HEK293 (cell line): Measurements from ENCODE around the gene ST7.
"Not testable (repeated sequence)": the region's sequence is repeated elsewhere in the genome, so short reads cannot be mapped to it uniquely, and the experiment has no call there.

Experiments used
- CTCF ChIA-PET: fragments of 350-600 bp; formaldehyde crosslinking; extraction: SDS; loops from one replicate; lab custom pipeline; 2021; ENCODE audit warnings: antibody characterized with exemption; lab: Yijun Ruan, JAX
- POLR2A ChIA-PET: fragments of 300-600 bp; formaldehyde crosslinking; extraction: SDS; loops from one replicate; lab custom pipeline; 2020; ENCODE audit warnings: antibody characterized with exemption, inconsistent platforms; lab: Yijun Ruan, JAX
- H3K27ac ChIP-seq: fragments of 200-500 bp; sonication (Bioruptor generic); 2 replicates; pipeline ENCODE4 v1.5.1; 2014; ENCODE audit warnings: low read depth, low read length, control low read depth, inconsistent platforms; ENCODE audit errors: extremely low read depth
- H3K36me3 ChIP-seq, 2 experiments: fragments of 200-500 bp in 1 of 2; sonication (Bioruptor generic) in 1 of 2; 1 replicate in 1 of 2; 2 replicates in 1 of 2; pipeline ENCODE4 v1.5.1; 2014 to 2017; ENCODE audit warnings: inconsistent platforms in 2 of 2, low read length in 2 of 2; ENCODE audit not compliant: control insufficient read depth in 2 of 2, insufficient read depth in 1 of 2
- H3K4me1 ChIP-seq: fragments of 200-500 bp; sonication (Bioruptor generic); 2 replicates; pipeline ENCODE4 v1.5.1; 2014; ENCODE audit warnings: mild to moderate bottlenecking, low read length, inconsistent platforms; ENCODE audit not compliant: control insufficient read depth, insufficient read depth
- H3K4me3 ChIP-seq: 2 replicates; pipeline ENCODE4 v1.5.1; 2011; ENCODE audit warnings: low read depth, mild to moderate bottlenecking, control low read depth, low read length, moderate library complexity
- H3K9me3 ChIP-seq: fragments of 200-500 bp; sonication (Bioruptor generic); 2 replicates; pipeline ENCODE4 v1.5.1; 2014; ENCODE audit warnings: low read depth, low read length, inconsistent platforms; ENCODE audit not compliant: control insufficient read depth, insufficient read depth
- EGR2 ChIP-seq: fragments of 450-650 bp; formaldehyde crosslinking; IDR thresholded peaks from 2 replicates; pipeline ENCODE4 v1.5.1; 2016; ENCODE audit warnings: low read depth, missing biosample characterization, missing genetic modification characterization
- YY1 ChIP-seq: fragments of 450-650 bp; formaldehyde crosslinking; IDR thresholded peaks from 2 replicates; pipeline ENCODE4 v1.5.1; 2018; ENCODE audit warnings: missing biosample characterization, missing genetic modification characterization
- YY2 ChIP-seq: fragments of 450-650 bp; formaldehyde crosslinking; IDR thresholded peaks from 2 replicates; pipeline ENCODE4 v1.5.1; 2016; ENCODE audit warnings: missing biosample characterization, missing genetic modification characterization
- ZFHX2 ChIP-seq: fragments of 450-650 bp; formaldehyde crosslinking; conservative IDR thresholded peaks from 2 replicates; pipeline ENCODE4 v1.5.1; 2016; ENCODE audit warnings: missing biosample characterization, missing genetic modification characterization
- ZFP41 ChIP-seq: fragments of 450-650 bp; formaldehyde crosslinking; IDR thresholded peaks from 2 replicates; pipeline ENCODE4 v1.5.1; 2016; ENCODE audit warnings: missing biosample characterization, missing genetic modification characterization, borderline replicate concordance
- ZIC2 ChIP-seq: fragments of 450-650 bp; formaldehyde crosslinking; IDR thresholded peaks from 2 replicates; pipeline ENCODE4 v1.5.1; 2016; ENCODE audit warnings: missing biosample characterization, missing genetic modification characterization
- ZNF10 ChIP-seq: fragments of 450-650 bp; formaldehyde crosslinking; IDR thresholded peaks from 2 replicates; pipeline ENCODE4 v1.5.1; 2017; ENCODE audit warnings: missing biosample characterization, missing genetic modification characterization
- ZNF169 ChIP-seq: fragments of 450-650 bp; formaldehyde crosslinking; IDR thresholded peaks from 2 replicates; pipeline ENCODE4 v1.5.1; 2016; ENCODE audit warnings: missing biosample characterization, missing genetic modification characterization
- ZNF239 ChIP-seq: fragments of 450-650 bp; formaldehyde crosslinking; IDR thresholded peaks from 2 replicates; pipeline ENCODE4 v1.5.1; 2016; ENCODE audit warnings: missing biosample characterization, missing genetic modification characterization
- ZNF366 ChIP-seq: fragments of 450-650 bp; formaldehyde crosslinking; conservative IDR thresholded peaks from 2 replicates; pipeline ENCODE4 v1.5.1; 2016; ENCODE audit warnings: missing biosample characterization, missing genetic modification characterization
- ZNF621 ChIP-seq: fragments of 450-650 bp; formaldehyde crosslinking; IDR thresholded peaks from 2 replicates; pipeline ENCODE4 v1.5.1; 2017; ENCODE audit warnings: missing biosample characterization, missing genetic modification characterization
- ZNF654 ChIP-seq: fragments of 450-650 bp; formaldehyde crosslinking; IDR thresholded peaks from 2 replicates; pipeline ENCODE4 v1.5.1; 2016; ENCODE audit warnings: low read depth, missing biosample characterization, missing genetic modification characterization
- ZNF664 ChIP-seq: fragments of 450-650 bp; formaldehyde crosslinking; IDR thresholded peaks from 2 replicates; pipeline ENCODE4 v1.5.1; 2016; ENCODE audit warnings: missing biosample characterization, missing genetic modification characterization
- ZNF670 ChIP-seq: fragments of 450-650 bp; formaldehyde crosslinking; IDR thresholded peaks from 2 replicates; pipeline ENCODE4 v1.5.1; 2016; ENCODE audit warnings: missing biosample characterization, missing genetic modification characterization, low read depth
- ZNF747 ChIP-seq: fragments of 450-650 bp; formaldehyde crosslinking; IDR thresholded peaks from 2 replicates; pipeline ENCODE4 v1.5.1; 2016; ENCODE audit warnings: missing biosample characterization, missing genetic modification characterization
- ZNF791 ChIP-seq: fragments of 450-650 bp; formaldehyde crosslinking; IDR thresholded peaks from 2 replicates; pipeline ENCODE4 v1.5.1; 2016; ENCODE audit warnings: missing biosample characterization, missing genetic modification characterization
- TF ChIP-seq, protein P1 (sequence below): fragments of 450-650 bp; formaldehyde crosslinking; conservative IDR thresholded peaks from 2 replicates; pipeline ENCODE4 v1.5.1; 2016; ENCODE audit warnings: low read depth, missing biosample characterization, missing genetic modification characterization
- TF ChIP-seq, protein P2 (sequence below): fragments of 450-650 bp; formaldehyde crosslinking; IDR thresholded peaks from 2 replicates; pipeline ENCODE4 v1.5.1; 2016; ENCODE audit warnings: missing biosample characterization, missing genetic modification characterization
- TF ChIP-seq, protein P3 (sequence below): fragments of 450-650 bp; formaldehyde crosslinking; IDR thresholded peaks from 2 replicates; pipeline ENCODE4 v1.5.1; 2016; ENCODE audit warnings: missing biosample characterization, missing genetic modification characterization

Gene ST7

DNA sequence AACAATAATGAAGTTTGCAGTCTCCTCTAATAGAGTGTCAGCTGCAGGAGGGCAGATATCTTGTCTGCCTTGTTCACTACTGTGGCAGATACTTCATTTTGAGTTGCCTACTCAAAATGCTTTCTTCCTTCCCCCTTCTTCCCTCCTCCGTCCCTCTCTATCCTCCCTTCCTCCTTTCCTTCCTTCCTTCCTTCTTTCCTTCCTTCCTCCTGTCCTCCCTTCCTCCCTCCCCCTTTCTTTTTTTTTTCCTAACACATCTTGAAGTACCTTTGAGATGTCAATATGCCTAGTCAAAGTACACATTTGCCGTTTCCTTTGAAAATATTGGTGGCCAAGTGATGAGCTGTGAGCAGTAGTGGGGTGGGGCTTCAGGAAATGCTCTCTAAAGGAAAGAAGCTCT lies 18.7 kb upstream of the ST7 start:
- Histone ChIP-seq H3K27ac (no peak overlapping the region), H3K4me3 (no peak overlapping the region), H3K9me3 (no peaks in the 10 kb centered on the region), H3K36me3 (no peaks in the 10 kb centered on the region), H3K4me1 (no peaks in the 10 kb centered on the region)
- CTCF ChIA-PET: interaction anchor here (0.5 kb wide), 1 partner anchor 16 kb away, joined by 4 read pairs; no protein-coding TSS in a partner anchor
- peak; percentile 57; the same call in 1 of the 2 replicates for TF ChIP-seq ZNF366 (tag by site-specific recombination)
- no peak for TF ChIP-seq ZNF10
- no peak for TF ChIP-seq ZNF169
- POLR2A ChIA-PET: interaction anchor here (0.7 kb wide), 1 partner anchor 18 kb away, joined by 3 read pairs; no protein-coding TSS in a partner anchor

DNA sequence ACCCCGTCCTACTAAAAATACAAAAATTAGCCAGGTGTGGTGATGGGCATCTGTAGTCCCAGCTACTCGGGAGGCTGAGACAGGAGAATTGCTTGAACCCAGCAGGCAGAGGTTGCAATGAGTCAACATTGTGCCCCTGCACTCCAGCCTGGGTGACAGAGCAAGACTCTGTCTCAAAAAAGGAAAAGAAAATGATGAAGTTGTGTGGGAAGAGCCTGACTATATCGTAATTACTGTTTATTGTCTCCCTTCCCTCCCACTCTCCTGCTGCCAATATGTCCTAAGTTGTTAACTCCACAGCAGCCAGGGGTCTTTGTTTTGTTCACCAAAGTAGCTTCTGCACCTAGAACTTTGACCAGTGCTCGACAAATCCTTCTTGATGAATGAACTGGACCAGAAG lies 16.5 kb upstream of the ST7 start:
- CTCF ChIA-PET: not testable (repeated sequence)

DNA sequence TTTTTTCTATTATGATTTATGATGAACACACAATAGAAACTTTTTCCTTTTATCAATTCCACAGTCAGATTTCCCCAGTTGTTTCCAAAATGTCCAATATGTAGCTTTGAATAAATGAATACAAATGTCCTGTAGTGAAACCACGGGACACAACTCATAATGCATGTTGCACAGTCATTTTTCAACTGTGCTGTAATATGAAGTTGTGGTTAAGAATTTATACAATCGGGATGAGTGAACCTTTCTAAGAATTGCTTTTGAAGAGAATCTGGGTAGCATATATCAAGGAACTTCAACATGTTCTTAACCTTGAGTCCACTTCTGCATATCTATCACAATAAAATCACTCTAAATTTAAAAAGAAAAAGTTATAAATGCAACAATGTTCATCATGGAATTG lies 14.6 kb upstream of the ST7 start:
- ChIA-PET POLR2A (no interaction called here), CTCF (interaction anchor here (0.9 kb wide), 1 partner anchor 9 kb away, joined by 3 read pairs; no protein-coding TSS in a partner anchor)
- Histone ChIP-seq H3K4me1 (no peaks in the 10 kb centered on the region), H3K9me3 (no peaks in the 10 kb centered on the region), H3K4me3 (no peak overlapping the region), H3K27ac (no peak overlapping the region), H3K36me3 (no peaks in the 10 kb centered on the region)
- no peak for TF ChIP-seq ZNF791 (tag by site-specific recombination)
- TF ChIP-seq, protein P1, sequence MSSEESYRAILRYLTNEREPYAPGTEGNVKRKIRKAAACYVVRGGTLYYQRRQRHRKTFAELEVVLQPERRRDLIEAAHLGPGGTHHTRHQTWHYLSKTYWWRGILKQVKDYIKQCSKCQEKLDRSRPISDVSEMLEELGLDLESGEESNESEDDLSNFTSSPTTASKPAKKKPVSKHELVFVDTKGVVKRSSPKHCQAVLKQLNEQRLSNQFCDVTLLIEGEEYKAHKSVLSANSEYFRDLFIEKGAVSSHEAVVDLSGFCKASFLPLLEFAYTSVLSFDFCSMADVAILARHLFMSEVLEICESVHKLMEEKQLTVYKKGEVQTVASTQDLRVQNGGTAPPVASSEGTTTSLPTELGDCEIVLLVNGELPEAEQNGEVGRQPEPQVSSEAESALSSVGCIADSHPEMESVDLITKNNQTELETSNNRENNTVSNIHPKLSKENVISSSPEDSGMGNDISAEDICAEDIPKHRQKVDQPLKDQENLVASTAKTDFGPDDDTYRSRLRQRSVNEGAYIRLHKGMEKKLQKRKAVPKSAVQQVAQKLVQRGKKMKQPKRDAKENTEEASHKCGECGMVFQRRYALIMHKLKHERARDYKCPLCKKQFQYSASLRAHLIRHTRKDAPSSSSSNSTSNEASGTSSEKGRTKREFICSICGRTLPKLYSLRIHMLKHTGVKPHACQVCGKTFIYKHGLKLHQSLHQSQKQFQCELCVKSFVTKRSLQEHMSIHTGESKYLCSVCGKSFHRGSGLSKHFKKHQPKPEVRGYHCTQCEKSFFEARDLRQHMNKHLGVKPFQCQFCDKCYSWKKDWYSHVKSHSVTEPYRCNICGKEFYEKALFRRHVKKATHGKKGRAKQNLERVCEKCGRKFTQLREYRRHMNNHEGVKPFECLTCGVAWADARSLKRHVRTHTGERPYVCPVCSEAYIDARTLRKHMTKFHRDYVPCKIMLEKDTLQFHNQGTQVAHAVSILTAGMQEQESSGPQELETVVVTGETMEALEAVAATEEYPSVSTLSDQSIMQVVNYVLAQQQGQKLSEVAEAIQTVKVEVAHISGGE (tag by site-specific recombination): no peak
- no peak for TF ChIP-seq ZFP41 (tag by site-specific recombination)
- TF ChIP-seq, protein P2, sequence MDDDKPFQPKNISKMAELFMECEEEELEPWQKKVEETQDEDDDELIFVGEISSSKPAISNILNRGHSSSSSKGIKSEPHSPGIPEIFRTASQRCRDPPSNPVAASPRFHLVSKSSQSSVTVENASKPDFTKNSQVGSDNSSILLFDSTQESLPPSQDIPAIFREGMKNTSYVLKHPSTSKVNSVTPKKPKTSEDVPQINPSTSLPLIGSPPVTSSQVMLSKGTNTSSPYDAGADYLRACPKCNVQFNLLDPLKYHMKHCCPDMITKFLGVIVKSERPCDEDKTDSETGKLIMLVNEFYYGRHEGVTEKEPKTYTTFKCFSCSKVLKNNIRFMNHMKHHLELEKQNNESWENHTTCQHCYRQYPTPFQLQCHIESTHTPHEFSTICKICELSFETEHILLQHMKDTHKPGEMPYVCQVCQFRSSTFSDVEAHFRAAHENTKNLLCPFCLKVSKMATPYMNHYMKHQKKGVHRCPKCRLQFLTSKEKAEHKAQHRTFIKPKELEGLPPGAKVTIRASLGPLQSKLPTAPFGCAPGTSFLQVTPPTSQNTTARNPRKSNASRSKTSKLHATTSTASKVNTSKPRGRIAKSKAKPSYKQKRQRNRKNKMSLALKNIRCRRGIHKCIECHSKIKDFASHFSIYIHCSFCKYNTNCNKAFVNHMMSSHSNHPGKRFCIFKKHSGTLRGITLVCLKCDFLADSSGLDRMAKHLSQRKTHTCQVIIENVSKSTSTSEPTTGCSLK (tag by site-specific recombination): no peak
- no peak for TF ChIP-seq YY2 (tag by site-specific recombination)
- no peak for TF ChIP-seq ZNF239
- no peak for TF ChIP-seq ZNF654 (tag by site-specific recombination)
- TF ChIP-seq, protein P3, sequence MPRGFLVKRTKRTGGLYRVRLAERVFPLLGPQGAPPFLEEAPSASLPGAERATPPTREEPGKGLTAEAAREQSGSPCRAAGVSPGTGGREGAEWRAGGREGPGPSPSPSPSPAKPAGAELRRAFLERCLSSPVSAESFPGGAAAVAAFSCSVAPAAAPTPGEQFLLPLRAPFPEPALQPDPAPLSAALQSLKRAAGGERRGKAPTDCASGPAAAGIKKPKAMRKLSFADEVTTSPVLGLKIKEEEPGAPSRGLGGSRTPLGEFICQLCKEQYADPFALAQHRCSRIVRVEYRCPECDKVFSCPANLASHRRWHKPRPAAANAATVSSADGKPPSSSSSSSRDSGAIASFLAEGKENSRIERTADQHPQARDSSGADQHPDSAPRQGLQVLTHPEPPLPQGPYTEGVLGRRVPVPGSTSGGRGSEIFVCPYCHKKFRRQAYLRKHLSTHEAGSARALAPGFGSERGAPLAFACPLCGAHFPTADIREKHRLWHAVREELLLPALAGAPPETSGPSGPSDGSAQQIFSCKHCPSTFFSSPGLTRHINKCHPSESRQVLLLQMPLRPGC (tag by site-specific recombination): no peak
- no peak for TF ChIP-seq ZNF670 (tag by site-specific recombination)
- TF ChIP-seq YY1: no peak
- no peak for TF ChIP-seq ZNF621 (tag by site-specific recombination)
- no peak for TF ChIP-seq ZNF664 (tag by site-specific recombination)
- no peak for TF ChIP-seq ZIC2 (tag by site-specific recombination)
- no peak for TF ChIP-seq ZNF747 (tag by site-specific recombination)

More for the DNA sequence above, 16.5 kb upstream of the ST7 start:
- H3K36me3 ChIP-seq, H3K9me3 ChIP-seq: not testable (repeated sequence)
- TF ChIP-seq ZFHX2 (tag by site-specific recombination): peak; percentile 48
- TF ChIP-seq EGR2 (tag by site-specific recombination): peak; percentile 30; the same call in 1 of the 2 replicates
- TF ChIP-seq, all 188 proteins: peak for 2; not testable (repeated sequence) for 186
- H3K4me3 ChIP-seq, H3K27ac ChIP-seq, H3K4me1 ChIP-seq: not testable (repeated sequence)
- POLR2A ChIA-PET: interaction anchor here (0.6 kb wide), 1 partner anchor 947 kb away, joined by 8 read pairs; no protein-coding TSS in a partner anchor
